Nephron progenitor cell (in vitro differentiated cells): ENCODE results near the gene OMA1.

Experiments used
- DNase-seq: peaks from one replicate; pipeline ENCODE4 v3.0.0; 2021
- H3K27ac Mint-ChIP-seq: 2 replicates; pipeline ENCODE4 v1.8.0; 2021; ENCODE audit warnings: mild to moderate bottlenecking, moderate library complexity, mixed read lengths
- H3K27me3 Mint-ChIP-seq: 2 replicates; pipeline ENCODE4 v1.8.0; 2021; ENCODE audit warnings: mild to moderate bottlenecking, low read depth, mixed read lengths; ENCODE audit not compliant: poor library complexity
- H3K36me3 Mint-ChIP-seq: 2 replicates; pipeline ENCODE4 v1.8.0; 2021; ENCODE audit warnings: low read depth, mixed read lengths
- H3K4me1 Mint-ChIP-seq: 2 replicates; pipeline ENCODE4 v1.8.0; 2021; ENCODE audit warnings: mixed read lengths
- H3K4me3 Mint-ChIP-seq: 2 replicates; pipeline ENCODE4 v1.8.0; 2021; ENCODE audit warnings: mild to moderate bottlenecking, moderate library complexity, mixed read lengths
- H3K9me3 Mint-ChIP-seq: 2 replicates; pipeline ENCODE4 v1.8.0; 2021; ENCODE audit warnings: mild to moderate bottlenecking, moderate library complexity, mixed read lengths
- CTCF ChIP-seq: fragments of 200-600 bp; sonication (generic); IDR thresholded peaks from 2 replicates; pipeline ENCODE4 v1.5.0; 2021; ENCODE audit warnings: antibody characterized with exemption

The OMA1 gene

GRCh38 chr1:58469016-58469415 lies 77.5 kb downstream of the OMA1 start:
- Mint-ChIP-seq H3K4me3 (no peak overlapping the region), H3K9me3 (no peaks in the 10 kb centered on the region), H3K4me1 (no peaks in the 10 kb centered on the region), H3K36me3 (no peaks in the 10 kb centered on the region), H3K27me3 (peaks cover 3% of the 10 kb centered on the region), H3K27ac (no peak overlapping the region)
- no peak for TF ChIP-seq CTCF
- DNase-seq, result no peak

DNA sequence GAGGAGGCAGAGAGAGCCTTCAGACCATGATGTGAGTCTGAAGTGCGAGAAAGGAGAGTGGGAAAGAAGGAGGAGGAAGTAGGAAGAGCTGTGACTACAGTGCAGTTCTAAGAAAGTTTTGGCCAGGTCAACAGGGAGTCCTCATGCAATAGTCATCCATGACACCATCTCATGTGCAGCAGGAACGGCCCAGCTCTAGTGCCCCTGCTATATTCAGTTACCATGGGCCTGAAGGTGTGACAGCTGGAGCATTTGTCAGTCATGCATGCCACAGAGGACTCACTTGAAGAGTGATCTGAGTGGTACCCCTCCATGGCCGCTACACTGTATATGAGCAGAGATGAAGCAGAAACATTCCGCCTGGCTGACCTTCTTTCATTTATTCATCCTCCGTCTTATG lies 77.9 kb downstream of the OMA1 start:
- no peak overlapping the region for H3K4me3 Mint-ChIP-seq
- H3K27me3 Mint-ChIP-seq, result peaks cover 3% of the 10 kb centered on the region
- no peak for TF ChIP-seq CTCF
- H3K9me3 Mint-ChIP-seq, result no peaks in the 10 kb centered on the region
- H3K36me3 Mint-ChIP-seq, result no peaks in the 10 kb centered on the region
- no peaks in the 10 kb centered on the region for H3K4me1 Mint-ChIP-seq
- no peak for DNase-seq
- no peak overlapping the region for H3K27ac Mint-ChIP-seq

DNA sequence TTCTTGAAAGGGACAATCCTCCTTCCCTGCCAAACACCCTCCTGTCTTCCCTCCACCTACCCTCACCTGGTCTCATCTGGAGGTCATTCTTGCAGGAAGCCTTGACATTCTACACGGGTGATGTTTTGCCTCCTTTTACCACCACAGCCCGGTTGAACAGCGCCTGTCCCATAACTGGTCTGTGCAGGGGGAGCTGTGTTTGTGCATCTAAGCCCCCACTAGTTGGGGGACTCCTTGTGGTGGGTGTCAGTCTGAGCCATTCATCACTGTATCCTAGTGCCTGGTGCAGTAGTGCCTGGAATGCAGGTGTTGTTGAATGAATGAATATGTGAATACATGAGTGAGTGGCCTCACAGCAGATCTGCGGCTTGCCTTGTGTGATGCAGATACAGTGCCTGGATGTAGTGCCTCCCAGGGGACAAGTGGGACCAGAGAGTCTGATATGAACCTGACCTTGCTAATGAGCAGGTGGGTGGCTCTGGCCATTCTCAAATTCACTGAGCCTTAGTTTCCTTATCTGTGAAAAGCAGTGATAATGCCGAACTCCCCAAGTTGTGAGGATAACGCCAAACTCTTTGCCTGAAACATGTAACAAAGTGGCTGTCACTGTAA lies 79.8 kb downstream of the OMA1 start:
- Mint-ChIP-seq H3K36me3 (no peaks in the 10 kb centered on the region), H3K4me3 (no peak overlapping the region)

DNA sequence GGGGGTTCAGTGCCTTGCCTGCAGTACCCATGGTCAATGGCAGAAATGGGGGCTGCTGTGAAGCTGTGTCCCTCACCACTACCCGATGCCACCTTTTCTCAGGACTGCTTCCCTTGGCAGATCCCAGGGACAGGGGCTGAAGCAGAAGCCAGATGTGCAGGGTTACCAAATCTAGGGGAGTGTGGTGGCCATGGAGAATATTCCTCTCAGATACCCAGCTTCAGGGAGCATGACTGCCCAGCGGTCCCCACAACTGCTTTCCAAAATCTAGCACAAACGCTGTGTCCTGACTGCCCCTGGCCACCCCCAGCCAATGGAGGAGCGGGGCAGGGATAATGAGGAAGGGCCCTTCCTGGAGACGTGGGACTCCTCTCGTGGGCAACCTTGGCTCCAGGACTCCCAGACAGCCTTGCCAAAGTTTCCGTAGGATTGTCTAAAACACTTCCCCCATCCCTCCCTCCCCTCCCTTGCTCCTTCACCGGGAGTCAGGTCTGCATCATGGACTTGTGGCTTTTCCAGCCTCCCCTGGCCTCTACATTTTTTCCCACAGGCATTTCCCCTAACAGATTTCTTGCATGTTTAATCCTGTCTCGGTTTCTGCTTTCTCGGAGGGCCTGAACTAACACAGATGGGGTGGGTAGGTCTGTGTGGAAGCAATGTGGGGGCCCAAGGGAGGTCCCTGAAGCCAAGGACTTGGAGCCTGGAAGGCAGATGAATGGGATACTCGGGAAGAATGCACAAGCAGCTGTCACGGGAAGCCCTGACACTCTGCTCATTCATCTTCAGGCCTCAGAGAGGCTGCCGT lies 80.5 kb downstream of the OMA1 start:
- no peak overlapping the region for H3K4me3 Mint-ChIP-seq
- no peaks in the 10 kb centered on the region for H3K4me1 Mint-ChIP-seq
- H3K27ac Mint-ChIP-seq, result no peak overlapping the region

More for the DNA sequence above, 79.8 kb downstream of the OMA1 start:
- H3K9me3 Mint-ChIP-seq, result no peaks in the 10 kb centered on the region
- DNase-seq, result no peak
- no peaks in the 10 kb centered on the region for H3K4me1 Mint-ChIP-seq
- no peak for TF ChIP-seq CTCF
- peaks cover 3% of the 10 kb centered on the region for H3K27me3 Mint-ChIP-seq
- no peak overlapping the region for H3K27ac Mint-ChIP-seq

GRCh38 chr1:58465176-58465575 lies 81.3 kb downstream of the OMA1 start:
- H3K4me3 Mint-ChIP-seq, result no peak overlapping the region
- no peak for DNase-seq
- H3K27ac Mint-ChIP-seq, result no peak overlapping the region
- no peaks in the 10 kb centered on the region for H3K9me3 Mint-ChIP-seq
- H3K36me3 Mint-ChIP-seq, result no peaks in the 10 kb centered on the region
- H3K27me3 Mint-ChIP-seq, result peaks cover 5% of the 10 kb centered on the region
- TF ChIP-seq CTCF, result no peak
- H3K4me1 Mint-ChIP-seq, result no peaks in the 10 kb centered on the region

More for the DNA sequence above, 80.5 kb downstream of the OMA1 start:
- H3K36me3 Mint-ChIP-seq, result no peaks in the 10 kb centered on the region
- no peak for DNase-seq
- H3K9me3 Mint-ChIP-seq, result no peaks in the 10 kb centered on the region
- H3K27me3 Mint-ChIP-seq, result peaks cover 5% of the 10 kb centered on the region
- no peak for TF ChIP-seq CTCF
